GM21717 (cell line): ENCODE results near the gene RC3H2.
A peak's percentile ranks its signal among the peaks of the same experiment; 100 is the strongest.
"Not testable (repeated sequence)": the region's sequence is repeated elsewhere in the genome, so short reads cannot be mapped to it uniquely, and the experiment has no call there.

Experiments used
- ATAC-seq: cut with Tn5 transposase; IDR thresholded peaks from one replicate; pipeline ENCODE4 v1.9.1; 2021; ENCODE audit warnings: mild to moderate bottlenecking, moderate library complexity; ENCODE audit not compliant: unreplicated experiment

Gene RC3H2

DNA sequence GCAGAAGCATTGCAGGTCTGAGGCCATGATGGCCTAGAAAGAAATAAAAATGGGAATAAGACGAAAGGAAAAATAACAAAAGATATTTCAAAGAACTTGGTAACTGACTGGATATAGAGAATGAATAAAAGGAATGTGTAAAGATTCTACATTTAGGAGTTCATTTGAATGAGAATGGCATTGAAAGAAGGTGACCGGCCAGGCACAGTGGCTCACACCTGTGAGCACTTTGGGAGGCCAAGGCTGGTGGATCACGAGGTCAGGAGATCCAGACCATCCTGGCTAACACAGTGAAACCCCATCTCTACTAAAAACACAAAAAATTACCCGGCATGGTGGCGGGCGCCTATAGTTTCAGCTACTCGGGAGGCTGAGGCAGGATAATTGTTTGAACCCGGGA lies 17.6 kb upstream of the RC3H2 start:
- ATAC-seq, result no peak

- no peak for ATAC-seq
Observed at GRCh38 chr9:122918310-122918709, 13.2 kb upstream of the RC3H2 start.

DNA sequence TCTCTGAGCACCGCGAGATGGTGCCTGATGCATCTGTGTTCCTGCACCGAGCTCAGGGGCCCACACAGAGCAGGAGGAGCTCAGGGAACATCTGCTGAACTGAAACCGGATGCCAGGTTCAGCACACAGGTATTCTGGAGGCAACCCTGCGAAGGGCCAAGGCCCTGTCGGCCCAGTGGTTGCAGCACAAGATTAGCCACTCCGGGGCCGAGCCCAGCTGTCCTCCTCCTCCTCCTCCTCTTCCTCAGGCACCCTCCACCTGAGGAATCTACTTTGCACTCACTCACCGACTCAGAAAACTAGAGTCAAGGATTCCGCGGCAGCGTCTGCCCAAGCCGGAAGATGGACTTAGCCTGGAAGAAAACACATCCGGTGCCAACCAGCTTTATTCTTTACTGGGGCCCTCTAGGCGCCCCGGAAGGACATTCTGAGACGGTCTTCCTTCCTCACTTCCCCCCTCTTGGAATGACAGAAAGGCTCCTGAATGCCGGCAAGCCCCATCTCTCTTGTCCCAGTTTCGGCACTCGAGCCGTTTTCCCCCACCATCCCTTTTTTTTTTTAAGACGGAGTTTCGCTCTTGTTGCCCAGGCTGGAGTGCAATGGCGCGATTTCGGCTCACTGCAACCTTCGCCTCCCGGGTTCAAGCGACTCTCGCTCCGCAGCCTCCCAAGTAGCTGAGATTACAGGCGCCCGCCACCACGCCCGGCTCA lies 8.0 kb upstream of the RC3H2 start, which contains the start of gene ZBTB6:
TSS of gene ZBTB6 (minus strand) at position 360 of the 710 bp plus-strand sequence. CDS start 1,251 bp downstream, outside the sequence.
- peak; percentile 97 for ATAC-seq

- no peak for ATAC-seq
Observed at GRCh38 chr9:122912671-122912963, 7.5 kb upstream of the RC3H2 start.

- ATAC-seq, result not testable (repeated sequence)
Observed at GRCh38 chr9:122906122-122906521, 963 bp upstream of the RC3H2 start.

- ATAC-seq, result peak; percentile 31
Observed at GRCh38 chr9:122904466-122904822, 715 bp downstream of the RC3H2 start.

GRCh38 chr9:122900791-122901190 lies 4.4 kb downstream of the RC3H2 start:
- ATAC-seq, result no peak

GRCh38 chr9:122897969-122898368 lies 7.2 kb downstream of the RC3H2 start:
- ATAC-seq, result no peak

DNA sequence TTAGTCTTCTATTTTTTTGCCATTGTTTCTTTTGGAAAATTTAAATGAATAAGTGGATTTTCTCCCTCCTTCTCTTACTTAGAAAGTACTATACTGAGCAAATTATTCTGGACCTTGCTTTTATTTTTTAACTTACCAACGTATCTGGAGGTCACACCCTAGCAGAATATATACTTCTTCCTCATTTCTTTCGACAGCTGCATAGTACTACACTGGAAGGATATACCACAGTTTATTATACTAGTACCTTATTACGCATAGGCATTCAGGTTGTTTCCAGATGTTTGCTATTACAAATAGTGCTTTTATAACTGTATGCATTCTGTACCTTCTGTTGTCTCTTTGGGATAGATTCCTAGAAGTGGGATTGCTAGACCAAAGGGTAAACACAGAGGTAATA lies 16.7 kb downstream of the RC3H2 start:
- ATAC-seq, result no peak

GRCh38 chr9:122883125-122883524 lies 22.0 kb downstream of the RC3H2 start:
- ATAC-seq, result no peak

GRCh38 chr9:122879443-122879842 lies 25.7 kb downstream of the RC3H2 start:
- no peak for ATAC-seq

DNA sequence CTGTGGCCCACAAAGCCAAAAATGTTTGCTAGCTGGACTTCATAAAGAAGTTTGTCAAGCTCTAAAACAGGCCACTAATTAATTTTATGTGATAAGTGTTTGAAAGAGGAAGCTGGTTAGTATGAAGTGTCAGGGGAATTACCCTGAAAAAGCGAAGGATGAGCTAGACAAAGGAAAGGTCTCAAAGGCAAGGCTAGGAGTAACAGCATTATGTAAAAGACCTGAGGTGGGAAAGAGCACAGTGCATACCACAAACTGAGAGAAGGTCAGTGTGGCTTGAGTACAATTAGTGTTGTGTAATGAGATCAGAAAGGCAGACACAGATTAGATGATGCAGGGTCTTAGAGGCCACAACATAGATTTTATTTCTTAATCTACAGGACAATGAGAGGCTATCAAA lies 29.6 kb downstream of the RC3H2 start:
- ATAC-seq, result no peak

DNA sequence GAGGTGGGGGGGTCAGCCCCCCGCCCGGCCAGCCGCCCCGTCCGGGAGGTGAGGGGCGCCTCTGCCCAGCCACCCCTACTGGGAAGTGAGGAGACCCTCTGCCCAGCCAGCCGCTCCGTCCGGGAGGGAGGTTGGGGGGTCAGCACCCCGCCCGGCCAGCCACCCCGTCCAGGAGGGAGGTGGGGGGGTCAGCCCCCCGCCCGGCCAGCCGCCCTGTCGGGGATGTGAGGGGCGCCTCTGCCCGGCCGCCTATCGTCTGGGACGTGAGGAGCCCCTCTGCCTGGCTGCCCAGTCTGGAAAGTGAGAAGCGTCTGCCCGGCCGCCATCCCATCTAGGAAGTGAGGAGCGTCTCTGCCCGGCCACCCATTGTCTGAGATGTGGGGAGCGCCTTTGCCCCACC lies 37.9 kb downstream of the RC3H2 start:
- ATAC-seq, result not testable (repeated sequence)

GRCh38 chr9:122866079-122866478 lies 39.1 kb downstream of the RC3H2 start:
- no peak for ATAC-seq

DNA sequence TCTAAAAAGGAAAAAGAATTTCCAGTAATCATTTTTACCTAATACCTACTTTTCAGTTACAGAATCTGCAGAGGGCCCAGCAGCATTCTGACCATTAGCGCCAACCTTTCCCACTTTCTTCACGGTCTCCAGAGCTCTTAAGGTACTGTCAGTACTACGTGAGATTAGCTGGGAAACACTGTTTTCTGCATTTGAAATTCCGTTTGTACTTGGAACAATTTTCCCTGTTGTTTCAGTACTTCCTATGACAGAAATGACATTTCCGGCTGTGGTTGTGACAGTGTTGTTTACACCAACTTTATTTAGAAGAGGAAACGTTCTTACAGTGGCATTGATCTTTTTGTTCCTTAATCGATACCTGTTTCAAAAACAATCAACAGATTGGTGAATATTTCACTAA lies 39.9 kb downstream of the RC3H2 start:
- no peak for ATAC-seq

GRCh38 chr9:122863407-122863806 lies 41.8 kb downstream of the RC3H2 start:
- ATAC-seq, result no peak

DNA sequence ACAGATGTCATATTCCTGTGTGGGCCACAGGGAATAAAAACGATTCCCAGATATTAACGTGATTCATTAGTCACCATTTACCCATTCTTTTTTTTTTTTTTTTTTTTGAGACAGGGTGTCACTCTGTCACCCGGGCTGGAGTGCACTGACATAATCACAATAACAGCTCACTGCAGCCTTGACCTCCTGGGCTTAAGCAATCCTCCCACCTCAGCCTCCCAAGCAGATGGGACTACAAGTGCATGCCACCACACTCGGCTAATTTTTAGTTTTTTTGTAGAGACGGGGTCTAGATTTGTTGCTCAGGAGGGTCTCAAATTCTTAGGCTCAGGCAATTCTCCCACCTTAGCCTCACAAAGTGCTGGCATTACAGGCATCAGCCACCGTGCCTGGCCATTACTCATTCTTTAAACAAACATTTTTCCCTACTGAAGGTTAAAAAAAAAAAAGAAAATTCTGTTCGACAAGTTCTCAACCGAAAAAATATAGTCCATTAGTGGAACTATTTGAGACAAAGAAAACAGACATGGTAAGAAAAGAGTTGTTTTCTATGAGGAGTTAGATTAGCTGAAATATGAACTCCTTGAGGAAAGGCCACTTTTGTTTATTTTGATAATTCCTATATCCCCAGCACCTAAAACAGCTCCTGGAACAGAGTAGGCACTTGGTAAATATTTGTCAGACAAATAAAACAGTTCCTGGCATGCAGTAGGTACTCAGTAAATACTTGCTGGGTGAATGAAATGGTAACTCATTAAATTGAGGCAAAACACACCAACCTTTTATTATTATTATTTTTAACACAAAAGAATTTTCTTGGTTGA lies 44.6 kb downstream of the RC3H2 start:
- no peak for ATAC-seq

DNA sequence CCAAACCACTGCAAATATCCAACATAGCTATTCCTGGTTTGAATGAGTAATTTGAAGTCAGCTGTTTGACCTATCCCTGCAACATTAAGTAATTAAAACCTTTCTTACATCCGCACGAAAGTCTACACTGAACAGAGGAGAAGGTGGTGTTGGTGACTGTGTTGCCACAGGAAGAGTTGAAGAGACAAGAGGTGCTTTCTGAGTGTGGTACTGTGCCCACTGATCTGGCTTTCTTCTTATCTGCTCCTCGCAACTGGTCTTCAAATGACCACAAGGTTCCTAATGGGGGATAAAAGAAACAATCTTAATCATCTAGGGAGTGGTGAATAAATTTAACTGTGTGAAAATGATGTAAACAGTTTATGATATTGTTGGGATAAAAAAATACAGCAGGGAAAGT lies 47.3 kb downstream of the RC3H2 start:
- ATAC-seq, result no peak

DNA sequence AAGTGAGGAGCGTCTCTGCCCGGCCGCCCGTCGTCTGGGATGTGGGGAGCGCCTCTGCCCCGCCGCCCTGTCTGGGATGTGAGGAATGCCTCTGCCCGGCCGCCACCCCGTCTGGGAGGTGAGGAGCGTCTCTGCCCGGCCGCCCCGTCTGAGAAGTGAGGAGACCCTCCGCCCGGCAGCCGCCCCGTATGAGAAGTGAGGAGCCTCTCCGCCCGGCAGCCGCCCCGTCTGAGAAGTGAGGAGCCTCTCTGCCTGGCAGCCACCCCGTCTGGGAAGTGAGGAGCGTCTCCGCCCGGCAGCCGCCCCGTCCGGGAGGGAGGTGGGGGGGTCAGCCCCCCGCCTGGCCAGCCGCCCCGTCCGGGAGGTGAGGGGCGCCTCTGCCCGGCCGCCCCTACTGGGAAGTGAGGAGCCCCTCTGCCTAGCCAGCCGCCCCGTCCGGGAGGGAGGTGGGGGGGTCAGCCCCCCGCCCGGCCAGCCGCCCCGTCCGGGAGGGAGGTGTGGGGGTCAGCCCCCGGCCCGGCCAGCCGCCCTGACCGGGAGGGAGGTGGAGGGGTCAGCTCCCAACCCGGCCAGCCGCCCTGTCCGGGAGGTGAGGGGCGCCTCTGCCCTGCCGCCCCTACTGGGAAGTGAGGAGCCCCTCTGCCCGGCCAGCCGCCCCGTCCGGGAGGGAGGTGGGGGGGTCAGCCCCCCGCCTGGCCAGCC lies 52.9 kb downstream of the RC3H2 start:
- ATAC-seq, result not testable (repeated sequence)

GRCh38 chr9:122848256-122848943 lies 56.8 kb downstream of the RC3H2 start:
- no peak for ATAC-seq

GRCh38 chr9:122846371-122846940 lies 58.7 kb downstream of the RC3H2 start:
- ATAC-seq, result no peak
